VCaP (cell line): Measurements from ENCODE around the gene TBCC.

ENCODE experiments used
- H3K27ac ChIP-seq: fragments of 450-650 bp; 2 replicates; pipeline ENCODE4 v1.5.1; 2017
- CTCF ChIP-seq: fragments of 450-650 bp; conservative IDR thresholded peaks from 2 replicates; pipeline ENCODE4 v1.5.1; 2017; ENCODE audit warnings: mild to moderate bottlenecking, moderate library complexity

TBCC gene

DNA sequence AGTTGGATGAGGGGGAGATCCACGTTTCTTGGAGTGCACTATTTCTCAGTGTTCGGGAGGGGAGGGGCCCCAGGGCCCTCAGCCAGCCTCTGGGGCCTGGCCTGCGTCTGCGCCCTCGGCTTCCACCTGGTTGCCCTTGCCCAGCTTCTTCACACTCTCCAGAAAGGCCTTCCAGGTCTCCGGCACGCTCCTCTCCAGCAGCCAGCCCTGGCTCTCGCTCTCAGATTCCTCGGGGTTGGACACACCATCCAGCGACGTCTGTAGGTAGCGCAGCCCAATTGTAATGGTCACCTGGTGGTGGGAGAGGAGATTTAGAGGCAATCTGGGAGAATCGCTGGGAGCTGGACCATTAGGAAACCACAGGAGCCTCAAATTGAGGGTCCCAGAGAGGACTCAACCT lies 47.7 kb downstream of the TBCC start:
- no peak overlapping the region for H3K27ac ChIP-seq
- no peak for TF ChIP-seq CTCF

GRCh38 chr6:42697268-42697655 lies 48.6 kb downstream of the TBCC start:
- H3K27ac ChIP-seq, result no peak overlapping the region
- no peak for TF ChIP-seq CTCF

- H3K27ac ChIP-seq, result no peak overlapping the region
- no peak for TF ChIP-seq CTCF
These were observed 49.2 kb downstream of the TBCC start for GRCh38 chr6:42696526-42697267.

DNA sequence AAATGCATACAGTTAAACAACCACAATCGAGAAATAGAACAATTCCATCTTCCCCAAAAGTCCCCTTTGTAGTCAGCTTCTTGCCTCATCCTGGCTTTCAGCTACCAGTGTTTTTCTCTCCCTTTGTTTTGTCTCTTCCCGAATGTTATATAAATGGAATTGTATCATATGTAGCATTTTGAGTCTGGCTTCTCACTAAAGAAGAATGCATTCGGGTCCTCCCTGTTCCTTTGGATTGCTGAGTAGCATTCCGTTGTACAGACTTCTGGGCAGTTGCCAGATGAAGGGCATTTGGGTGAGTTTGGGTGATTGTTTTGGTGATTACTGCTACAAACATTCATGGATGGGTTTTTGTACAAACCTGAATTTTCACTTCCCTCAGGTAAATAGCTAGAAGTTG lies 51.3 kb downstream of the TBCC start:
- no peak for TF ChIP-seq CTCF

More for the DNA sequence above, 51.3 kb downstream of the TBCC start:
- no peak overlapping the region for H3K27ac ChIP-seq
